Progenitor cell of endocrine pancreas (in vitro differentiated cells): ENCODE data around the gene PRDM16. TPM values are rescaled to one million over a fixed set of nuclear protein-coding genes. Genes with fewer than 3 reads are reported as not detected.

Experiments used
- DNase-seq: peaks from one replicate; pipeline ENCODE4 v3.0.0; 2021; ENCODE audit warnings: low spot score; ENCODE audit not compliant: unreplicated experiment
- H3K27ac Mint-ChIP-seq: 2 replicates; pipeline ENCODE4 v1.8.0; 2021; ENCODE audit warnings: mild to moderate bottlenecking, moderate library complexity, mixed read lengths
- H3K27me3 Mint-ChIP-seq: 2 replicates; pipeline ENCODE4 v1.8.0; 2021; ENCODE audit warnings: mixed read lengths
- H3K36me3 Mint-ChIP-seq: 2 replicates; pipeline ENCODE4 v1.8.0; 2022; ENCODE audit warnings: mixed read lengths; ENCODE audit not compliant: insufficient read depth
- H3K4me1 Mint-ChIP-seq: 2 replicates; pipeline ENCODE4 v1.8.0; 2021; ENCODE audit warnings: low read depth, mixed read lengths
- H3K4me3 Mint-ChIP-seq: 2 replicates; pipeline ENCODE4 v1.8.0; 2021; ENCODE audit warnings: low read depth, mild to moderate bottlenecking, moderate library complexity, mixed read lengths
- H3K9me3 Mint-ChIP-seq: 2 replicates; pipeline ENCODE4 v1.8.0; 2021; ENCODE audit warnings: low read depth, mixed read lengths
- CTCF ChIP-seq: fragments of 200-600 bp; sonication (generic); IDR thresholded peaks from one replicate; pipeline ENCODE4 v1.5.0; 2021; ENCODE audit warnings: antibody characterized with exemption, mild to moderate bottlenecking; ENCODE audit not compliant: unreplicated experiment
- total RNA-seq: library from RNA; stranded (reverse); gene quantifications from 2 replicates; pipeline ENCODE4 v1.2.1, GENCODE V29; 2021

Gene PRDM16
- total RNA-seq, 1 donor from 2014 or later: 69.1 TPM

- DNase-seq: no peak
- TF ChIP-seq CTCF: no peak
- Mint-ChIP-seq H3K4me3 (no peak overlapping the region), H3K36me3 (peaks cover 6% of the 10 kb centered on the region), H3K27ac (no peak overlapping the region), H3K4me1 (peaks cover 8% of the 10 kb centered on the region), H3K9me3 (peaks cover 5% of the 10 kb centered on the region), H3K27me3 (peaks cover 34% of the 10 kb centered on the region)
Observed at GRCh38 chr1:3056641-3057040, 12.4 kb upstream of the PRDM16 start.

- Mint-ChIP-seq H3K27ac (no peak overlapping the region), H3K4me1 (peaks cover 12% of the 10 kb centered on the region), H3K27me3 (peaks cover 25% of the 10 kb centered on the region), H3K36me3 (peaks cover 6% of the 10 kb centered on the region), H3K9me3 (no peaks in the 10 kb centered on the region), H3K4me3 (no peak overlapping the region)
- TF ChIP-seq CTCF: no peak
- no peak for DNase-seq
Observed at GRCh38 chr1:3058263-3059030, 10.6 kb upstream of the PRDM16 start.

GRCh38 chr1:3060127-3060526, 8.9 kb upstream of the PRDM16 start:
- no peak for DNase-seq
- no peak overlapping the region for H3K4me3 Mint-ChIP-seq
- no peaks in the 10 kb centered on the region for H3K9me3 Mint-ChIP-seq
- H3K27me3 Mint-ChIP-seq: peaks cover 26% of the 10 kb centered on the region
- TF ChIP-seq CTCF: no peak
- H3K27ac Mint-ChIP-seq: no peak overlapping the region
- peaks cover 13% of the 10 kb centered on the region for H3K4me1 Mint-ChIP-seq
- H3K36me3 Mint-ChIP-seq: peaks cover 10% of the 10 kb centered on the region

GRCh38 chr1:3060601-3061551, 8.1 kb upstream of the PRDM16 start:
- peaks cover 10% of the 10 kb centered on the region for H3K36me3 Mint-ChIP-seq
- no peaks in the 10 kb centered on the region for H3K9me3 Mint-ChIP-seq
- H3K27me3 Mint-ChIP-seq: peaks cover 27% of the 10 kb centered on the region
- TF ChIP-seq CTCF: no peak
- no peak overlapping the region for H3K27ac Mint-ChIP-seq
- H3K4me1 Mint-ChIP-seq: peaks cover 14% of the 10 kb centered on the region
- H3K4me3 Mint-ChIP-seq: no peak overlapping the region
- DNase-seq: no peak

GRCh38 chr1:3061566-3061965, 7.4 kb upstream of the PRDM16 start:
- Mint-ChIP-seq H3K4me1 (peaks cover 16% of the 10 kb centered on the region), H3K36me3 (peaks cover 10% of the 10 kb centered on the region), H3K4me3 (no peak overlapping the region), H3K27ac (no peak overlapping the region), H3K27me3 (peaks cover 27% of the 10 kb centered on the region), H3K9me3 (no peaks in the 10 kb centered on the region)
- no peak for TF ChIP-seq CTCF
- no peak for DNase-seq
